Vagina (tissue), 2 donors: ENCODE data around the gene PHLDB2.

Experiments used
- CTCF ChIP-seq, 3 experiments: fragments of 450-650 bp in 2 of 3; fragments of 200-600 bp in 1 of 3; sonication (generic) in 1 of 3; IDR thresholded peaks; one replicate each; pipeline ENCODE4 v1.5.1; 2017 to 2019; ENCODE audit warnings: antibody characterized with exemption in 3 of 3, mild to moderate bottlenecking in 2 of 3, moderate library complexity in 2 of 3
- POLR2AphosphoS5 ChIP-seq, 2 donors: sonication (generic); formaldehyde crosslinking; IDR thresholded peaks; one replicate each; pipeline ENCODE4 v1.9.0; 2017; ENCODE audit warnings: antibody characterized with exemption in 2 of 2, mild to moderate bottlenecking in 2 of 2, low read depth in 1 of 2; ENCODE audit not compliant: insufficient read depth in 1 of 2

DNA sequence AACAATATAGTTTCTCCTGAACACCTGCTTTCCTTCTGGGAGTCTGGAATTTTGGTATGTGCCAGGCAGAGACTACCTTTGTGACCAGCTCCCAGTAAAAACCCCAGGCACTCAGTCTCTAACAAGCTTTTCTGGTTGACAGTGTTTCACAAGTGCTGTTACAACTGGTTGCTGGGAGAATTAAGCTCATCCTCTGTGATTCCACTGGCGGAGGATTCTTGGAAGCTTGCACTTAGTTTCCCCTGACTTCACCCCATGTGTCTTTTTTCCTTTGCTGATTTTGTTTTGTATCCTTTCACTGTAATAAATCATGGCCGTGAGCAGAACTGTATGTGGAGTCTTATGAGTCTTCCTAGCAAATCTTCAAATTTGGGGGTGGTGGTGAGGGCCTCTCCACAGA, 134.0 kb downstream of the PHLDB2 start:
- TF ChIP-seq CTCF (IDR thresholded peaks at IDR 0.05) (no peak), POLR2AphosphoS5 (IDR thresholded peaks at IDR 0.05; ENCODE audit: insufficient read depth in 1 of 2, low read depth in 1 of 2) (no peak)
